GM10248 (cell line): ENCODE measurements around the gene DOC2B.

ENCODE experiments used
- CTCF ChIA-PET: fragments of 300-600 bp; sonication (Branson Sonifier 250); formaldehyde crosslinking; extraction: SDS; loops from one replicate; lab custom pipeline; 2021; ENCODE audit warnings: antibody characterized with exemption; lab: Yijun Ruan, JAX
- POLR2A ChIA-PET: fragments of 350-650 bp; sonication (Branson Sonifier 250); formaldehyde crosslinking; extraction: SDS; loops from one replicate; lab custom pipeline; 2020; ENCODE audit warnings: antibody characterized with exemption; lab: Yijun Ruan, JAX
- DNase-seq: peaks from one replicate; pipeline ENCODE4 v3.0.0; 2012; ENCODE audit errors: extremely low spot score
- CTCF ChIP-seq: IDR thresholded peaks from 2 replicates; pipeline ENCODE4 v1.5.1; 2012; ENCODE audit warnings: mild to moderate bottlenecking, low read depth; ENCODE audit errors: extremely low read depth, missing control alignments, control extremely low read depth

Gene DOC2B

GRCh38 chr17:181245-182049 lies at the start of gene DOC2B:
Gene DOC2B (minus strand): TSS chr17:181650. CDS start chr17:181479, 171 bp downstream.
- CTCF ChIA-PET, result no interaction called here
- no peak for TF ChIP-seq CTCF
- no peak for DNase-seq
- POLR2A ChIA-PET, result no interaction called here

- CTCF ChIA-PET, result no interaction called here
Measured at GRCh38 chr17:230395-230770, 48.9 kb upstream of the DOC2B start.

GRCh38 chr17:229709-230394 lies 48.4 kb upstream of the DOC2B start:
- ChIA-PET POLR2A (no interaction called here), CTCF (no interaction called here)
- TF ChIP-seq CTCF, result no peak
- DNase-seq, result no peak

More at GRCh38 chr17:230395-230770, 48.9 kb upstream of the DOC2B start:
- POLR2A ChIA-PET, result no interaction called here
- no peak for DNase-seq
- no peak for TF ChIP-seq CTCF

GRCh38 chr17:228951-229708 lies 47.7 kb upstream of the DOC2B start:
- CTCF ChIA-PET, result no interaction called here

GRCh38 chr17:227946-228615 lies 46.6 kb upstream of the DOC2B start:
- ChIA-PET CTCF (no interaction called here), POLR2A (no interaction called here)
- DNase-seq, result no peak
- no peak for TF ChIP-seq CTCF

More at GRCh38 chr17:228951-229708, 47.7 kb upstream of the DOC2B start:
- no peak for TF ChIP-seq CTCF
- no peak for DNase-seq
- POLR2A ChIA-PET, result no interaction called here
